ENCODE data around the gene RIPOR3.

DNA sequence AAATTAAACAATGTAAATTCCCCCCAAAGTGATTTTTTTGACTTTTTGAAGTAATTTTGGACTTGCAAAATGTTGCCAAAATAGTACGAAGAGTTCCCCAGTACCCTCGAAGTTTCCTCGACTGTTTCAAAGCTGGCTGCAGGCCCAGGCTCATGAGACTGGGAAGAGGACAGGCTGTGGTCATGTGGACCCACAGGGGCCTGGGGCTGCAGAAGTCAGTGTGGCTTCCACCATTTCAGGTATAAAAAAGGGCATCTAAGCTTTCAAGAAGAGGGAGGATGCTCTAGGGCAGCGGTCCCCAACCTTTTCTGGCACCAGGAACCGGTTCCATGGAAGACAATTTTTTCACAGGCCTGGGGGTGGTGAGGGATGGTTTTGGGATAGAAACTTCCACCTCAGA, 106.1 kb downstream of the RIPOR3 start:
- no peak for TF ChIP-seq HDGF (IDR thresholded peaks at IDR 0.05; ENCODE audit: borderline replicate concordance)
- no peak for TF ChIP-seq SP1 (IDR thresholded peaks at IDR 0.05)
- TF ChIP-seq ELF4 (IDR thresholded peaks at IDR 0.05): no peak
- no peak for TF ChIP-seq FOXA1 (IDR thresholded peaks at IDR 0.05)
- TF ChIP-seq FOXM1 (IDR thresholded peaks at IDR 0.05; ENCODE audit: borderline replicate concordance): no peak
- TF ChIP-seq NFRKB (IDR thresholded peaks at IDR 0.05): no peak
- TF ChIP-seq TARDBP (IDR thresholded peaks at IDR 0.05): no peak
- TF ChIP-seq ZNF384 (IDR thresholded peaks at IDR 0.05): no peak
- TF ChIP-seq CTBP1 (IDR thresholded peaks at IDR 0.05; ENCODE audit: borderline replicate concordance): no peak
- TF ChIP-seq SUZ12 (IDR thresholded peaks at IDR 0.05): no peak
- TF ChIP-seq, protein P1, sequence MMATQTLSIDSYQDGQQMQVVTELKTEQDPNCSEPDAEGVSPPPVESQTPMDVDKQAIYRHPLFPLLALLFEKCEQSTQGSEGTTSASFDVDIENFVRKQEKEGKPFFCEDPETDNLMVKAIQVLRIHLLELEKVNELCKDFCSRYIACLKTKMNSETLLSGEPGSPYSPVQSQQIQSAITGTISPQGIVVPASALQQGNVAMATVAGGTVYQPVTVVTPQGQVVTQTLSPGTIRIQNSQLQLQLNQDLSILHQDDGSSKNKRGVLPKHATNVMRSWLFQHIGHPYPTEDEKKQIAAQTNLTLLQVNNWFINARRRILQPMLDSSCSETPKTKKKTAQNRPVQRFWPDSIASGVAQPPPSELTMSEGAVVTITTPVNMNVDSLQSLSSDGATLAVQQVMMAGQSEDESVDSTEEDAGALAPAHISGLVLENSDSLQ (IDR thresholded peaks at IDR 0.05): no peak

All from HEK293T (cell line).